ENCODE data around the gene EDNRB.
"Not testable (repeated sequence)": the region's sequence is repeated elsewhere in the genome, so short reads cannot be mapped to it uniquely, and the experiment has no call there.

The EDNRB gene

DNA sequence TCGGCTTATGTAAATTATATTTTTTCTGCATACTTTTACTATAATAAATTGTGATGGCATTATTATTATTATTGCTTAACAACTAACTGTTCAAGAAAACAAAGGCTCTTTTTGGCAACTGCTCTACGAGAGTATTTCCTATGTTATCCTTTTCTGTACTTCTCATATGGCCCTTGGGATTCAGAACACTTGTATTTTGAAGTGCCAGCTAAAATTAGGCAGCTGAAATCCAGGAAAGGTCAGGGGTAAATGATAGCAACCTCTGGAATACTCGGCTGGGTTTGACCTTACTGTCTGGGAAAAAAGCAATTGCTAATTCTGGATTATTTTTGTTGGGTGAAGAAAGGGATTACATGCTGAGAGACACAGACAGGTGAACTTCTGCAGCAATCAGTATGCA, 23.9 kb downstream of the EDNRB start:
- DNase-seq, result no peak

DNA sequence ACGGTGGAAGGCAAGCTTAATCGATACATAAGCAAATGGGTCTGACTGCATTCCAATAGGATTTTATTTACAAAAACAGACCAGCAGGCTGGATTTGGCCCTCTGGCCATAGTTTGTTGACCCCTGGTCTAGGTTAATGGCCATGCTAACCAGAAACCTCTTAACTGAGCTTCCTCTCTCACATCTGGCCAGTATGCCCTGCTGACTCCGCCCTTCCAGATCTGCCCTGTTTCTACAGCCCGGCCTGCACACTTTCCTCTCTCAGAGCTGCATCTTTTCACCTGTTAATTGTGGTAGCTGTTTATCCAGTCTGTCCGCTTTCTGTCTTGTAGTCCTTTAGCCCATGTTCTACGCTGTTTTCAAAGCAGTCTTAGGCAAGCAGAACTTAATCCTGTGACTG, 25.6 kb downstream of the EDNRB start:
- no peak for DNase-seq

DNA sequence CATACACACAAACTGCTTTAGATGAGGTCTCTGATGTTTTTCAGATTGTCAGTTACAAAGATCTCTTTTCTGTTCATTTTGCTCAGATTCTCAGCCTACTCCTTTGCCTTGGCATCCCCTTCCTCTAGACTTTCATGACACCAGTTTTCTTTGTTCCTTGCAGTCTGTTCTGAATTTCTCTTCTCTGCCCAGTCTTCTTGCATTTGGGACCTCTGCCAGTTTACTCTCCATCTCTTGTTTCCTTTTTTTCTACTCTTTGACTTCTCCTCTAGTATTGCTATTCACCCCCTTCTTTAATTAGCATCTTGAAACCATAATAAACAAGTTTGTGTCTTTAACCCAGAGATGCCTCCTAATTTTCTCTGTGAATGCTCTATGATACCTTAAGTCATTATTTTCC, 26.1 kb downstream of the EDNRB start:
- no peak for DNase-seq

DNA sequence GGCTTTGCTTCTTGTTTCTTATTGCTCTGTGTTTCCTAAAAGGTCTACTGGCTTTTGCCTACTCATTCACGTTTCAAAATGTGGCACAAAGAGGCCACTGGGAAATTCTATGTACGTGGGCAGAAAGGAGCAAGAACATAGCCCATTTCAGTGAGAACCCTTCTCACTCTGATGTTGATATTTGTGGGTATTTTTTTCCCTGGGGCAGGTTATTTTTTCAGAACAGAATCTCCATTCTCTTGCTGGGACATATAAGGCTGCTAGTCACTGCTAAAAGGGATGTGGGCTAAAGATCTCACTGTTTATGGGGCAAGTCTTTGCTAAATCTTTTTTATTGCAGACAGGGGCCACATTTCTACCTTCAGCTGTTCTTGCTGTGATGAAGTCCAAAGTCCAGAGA, 27.1 kb downstream of the EDNRB start:
- no peak for DNase-seq

DNA sequence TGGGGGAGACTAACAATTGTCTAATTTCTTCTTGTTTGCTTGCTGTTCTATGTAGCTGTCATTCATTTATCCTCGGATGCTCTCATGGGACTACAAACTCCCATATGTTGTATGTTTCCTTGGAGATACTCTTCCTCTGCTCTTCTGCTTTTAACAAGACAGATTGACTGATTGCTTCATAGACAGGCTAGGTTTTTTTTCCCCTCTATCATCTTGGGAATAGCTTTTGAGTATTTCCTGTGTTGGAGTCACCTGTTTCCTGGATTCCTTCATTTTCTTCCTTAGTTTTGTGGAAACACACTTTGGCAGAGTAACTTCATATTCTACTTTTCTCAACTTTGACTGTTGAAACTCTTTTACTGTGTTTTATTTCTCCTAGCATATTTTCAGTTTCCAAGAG, 27.6 kb downstream of the EDNRB start:
- no peak for DNase-seq

DNA sequence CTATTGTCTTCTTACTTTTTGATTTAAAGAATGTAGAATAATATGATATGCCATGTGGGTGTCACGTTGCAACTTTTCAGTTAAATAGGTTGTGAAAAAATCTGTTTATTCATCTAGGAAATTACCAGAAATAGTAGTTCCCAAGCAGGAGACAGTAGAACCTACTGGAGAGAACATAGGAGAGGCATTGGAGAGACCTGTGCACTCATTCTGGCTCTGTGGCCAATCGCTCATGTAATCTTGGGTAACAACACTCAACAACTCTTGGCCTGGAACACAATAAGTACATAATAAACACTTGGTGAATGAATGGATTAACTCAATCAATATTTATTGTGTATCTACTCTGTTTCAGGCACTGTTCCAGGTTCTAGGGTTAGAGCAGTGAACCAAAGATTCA, 35.3 kb downstream of the EDNRB start:
- DNase-seq, result no peak

DNA sequence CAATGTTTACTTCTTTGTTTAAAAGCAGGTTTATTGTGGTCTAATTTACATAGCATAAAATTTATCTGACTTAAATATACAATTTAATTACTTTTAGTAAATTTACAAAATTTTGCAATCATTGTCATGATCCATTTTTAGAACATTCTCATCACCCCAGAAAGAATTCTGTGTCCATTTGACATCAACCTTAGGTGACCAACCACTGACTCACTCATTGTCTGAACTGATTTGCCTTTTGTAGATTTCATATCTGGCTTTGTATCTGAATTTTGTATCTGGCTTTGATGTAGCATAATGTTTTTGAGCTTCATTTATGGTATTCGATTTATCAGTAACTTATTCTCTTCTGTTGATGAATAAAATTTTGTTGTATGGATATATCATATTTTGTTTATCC, 40.4 kb downstream of the EDNRB start:
- DNase-seq, result no peak

DNA sequence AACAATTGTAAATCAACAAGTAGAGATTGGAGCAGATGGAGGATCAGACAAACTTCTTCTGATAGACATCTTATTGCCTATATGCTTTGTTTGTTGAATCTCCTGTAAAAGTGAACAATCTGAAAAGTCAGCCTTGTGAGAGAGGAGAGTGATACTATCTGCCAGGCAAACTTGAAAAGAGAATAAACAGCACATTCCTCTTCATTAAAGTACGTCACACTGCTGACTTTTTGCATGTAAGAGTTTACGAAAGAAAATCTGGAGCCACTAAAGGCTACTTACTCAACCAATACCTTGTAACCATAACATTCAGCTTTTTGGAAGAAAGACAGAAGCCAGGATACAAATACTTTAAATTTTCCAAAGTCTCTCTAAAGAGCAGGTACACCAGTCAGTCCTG, 42.5 kb downstream of the EDNRB start:
- no peak for DNase-seq

DNA sequence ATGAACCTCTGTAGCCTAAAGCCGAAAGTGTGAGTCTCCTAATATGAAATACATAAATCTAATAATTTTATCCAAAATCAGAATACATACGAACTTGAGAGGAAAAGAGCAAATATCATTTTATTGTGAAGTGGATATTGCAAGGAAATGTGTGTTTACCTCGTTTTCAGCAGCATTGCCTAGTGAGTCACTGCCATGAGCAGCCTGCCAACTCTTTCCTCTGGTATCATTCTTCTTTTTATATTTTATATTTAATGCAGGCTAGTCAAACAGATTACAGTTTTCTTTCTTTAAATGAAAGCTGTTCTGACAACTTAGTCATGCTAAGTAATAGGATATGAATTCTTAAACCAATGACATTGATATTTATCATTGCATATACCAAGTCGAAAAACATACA, 44.2 kb downstream of the EDNRB start:
- DNase-seq, result no peak

DNA sequence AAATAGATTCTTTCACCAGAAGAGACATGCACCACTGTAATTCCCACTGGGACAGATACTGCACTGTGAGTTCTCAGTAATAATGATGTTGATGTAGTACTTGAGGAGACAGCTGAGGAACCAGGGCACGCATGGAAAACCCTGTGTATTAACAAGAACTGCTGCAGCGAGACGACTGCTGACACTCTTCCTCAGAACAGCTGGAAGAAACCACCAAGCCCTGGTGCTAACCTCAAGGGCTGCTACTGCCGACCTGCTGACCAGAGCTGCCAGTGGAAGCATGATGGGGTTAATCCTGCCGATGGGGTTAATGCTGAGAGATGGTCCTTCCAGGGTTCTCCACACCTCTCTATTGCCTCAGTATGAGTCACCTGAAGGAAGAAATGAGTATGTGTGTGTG, 45.6 kb downstream of the EDNRB start:
- no peak for DNase-seq

DNA sequence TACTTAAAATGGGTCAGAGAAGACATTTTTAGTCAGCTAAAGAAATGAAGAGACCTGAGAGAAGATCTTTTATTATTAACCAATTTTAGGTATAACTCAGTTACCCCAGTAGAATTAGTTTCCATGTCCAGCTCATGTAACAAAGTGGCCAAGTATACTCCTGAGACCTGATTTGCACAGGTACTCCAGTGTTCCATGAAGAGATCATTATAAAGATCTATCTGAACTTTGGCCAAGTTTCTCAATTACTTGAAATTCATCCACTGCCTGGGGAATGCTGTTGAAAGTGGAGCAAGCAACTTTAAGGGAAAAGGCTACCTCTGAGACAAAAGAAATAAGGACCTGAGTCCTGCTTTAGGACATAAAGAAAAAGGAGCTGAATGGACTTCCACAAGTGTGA, 47.0 kb downstream of the EDNRB start:
- no peak for DNase-seq

DNA sequence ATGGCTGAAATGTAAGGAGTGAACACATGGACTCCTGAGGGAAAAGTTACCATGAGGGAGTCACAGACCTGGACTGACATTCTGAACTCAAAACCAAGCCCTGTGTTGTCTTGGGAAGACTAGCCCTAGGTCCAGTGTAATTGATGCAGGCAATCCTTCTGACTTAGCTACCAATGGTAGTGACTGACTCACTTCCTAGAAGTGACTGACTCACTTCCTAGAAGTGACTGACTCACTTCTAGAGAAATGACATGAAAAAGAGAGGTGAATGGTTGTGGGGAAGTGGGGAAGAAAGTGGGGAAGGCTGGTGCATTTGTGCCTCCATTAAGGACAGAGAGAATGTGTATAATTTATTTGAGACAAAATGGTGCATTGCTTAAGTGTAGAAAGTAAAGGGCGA, 49.9 kb downstream of the EDNRB start:
- DNase-seq, result peak; percentile 1

DNA sequence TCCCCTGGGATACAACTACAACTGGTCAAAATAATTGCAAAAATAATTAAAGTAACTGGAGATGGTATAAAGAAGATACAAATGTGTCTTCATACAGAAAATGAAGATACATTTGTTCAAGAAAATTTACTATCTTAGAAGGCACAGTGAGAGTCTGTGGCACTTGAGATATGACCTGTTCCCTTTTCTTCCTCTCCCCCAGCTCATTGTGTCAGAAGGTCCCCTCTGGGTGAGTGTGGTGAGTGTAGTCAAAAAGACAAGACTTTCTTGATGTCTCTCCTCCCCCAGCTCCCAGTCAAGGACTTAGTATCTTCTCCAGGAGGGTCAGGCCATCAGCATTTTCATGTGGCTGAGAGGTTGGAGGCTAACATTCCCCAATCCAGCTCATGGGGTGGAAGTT, 51.7 kb downstream of the EDNRB start:
- DNase-seq, result no peak

DNA sequence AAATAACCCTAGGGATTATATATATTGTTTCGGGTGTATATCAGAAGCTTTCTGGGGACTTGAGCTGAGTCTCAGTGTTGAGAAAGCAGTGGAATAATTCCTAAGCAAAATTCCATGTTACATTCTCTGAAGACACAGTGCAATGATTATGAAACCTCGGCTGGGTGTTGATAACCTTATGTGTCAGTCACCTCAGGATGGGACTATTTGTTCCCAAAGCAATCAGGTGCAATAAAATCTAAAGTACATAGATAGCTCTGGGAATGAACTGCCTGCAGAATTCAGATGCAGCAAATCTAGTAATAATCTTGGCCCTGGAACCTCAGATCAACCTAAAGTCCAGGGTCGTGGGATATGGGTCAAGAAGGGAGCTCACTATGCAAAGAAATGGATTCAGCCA, 53.0 kb downstream of the EDNRB start:
- DNase-seq, result no peak

DNA sequence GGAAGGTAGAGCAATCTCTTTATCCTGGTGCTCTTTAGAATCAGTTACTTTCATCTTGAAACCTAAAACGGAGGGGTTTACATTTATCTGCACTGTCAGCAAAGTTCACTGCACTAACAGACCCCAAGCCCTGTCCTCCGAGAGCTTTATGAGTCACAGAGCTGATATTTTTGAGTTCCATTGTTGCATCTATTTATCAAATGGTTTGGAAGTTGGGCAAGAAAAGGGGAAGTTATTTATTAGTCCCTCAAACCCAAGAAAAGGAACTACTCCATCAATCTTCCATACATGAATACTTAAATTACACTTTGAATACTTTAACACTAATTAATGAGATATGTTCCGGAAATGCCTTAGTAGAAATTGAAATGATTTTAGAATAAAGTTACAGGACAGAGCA, 55.5 kb downstream of the EDNRB start:
- no peak for DNase-seq

DNA sequence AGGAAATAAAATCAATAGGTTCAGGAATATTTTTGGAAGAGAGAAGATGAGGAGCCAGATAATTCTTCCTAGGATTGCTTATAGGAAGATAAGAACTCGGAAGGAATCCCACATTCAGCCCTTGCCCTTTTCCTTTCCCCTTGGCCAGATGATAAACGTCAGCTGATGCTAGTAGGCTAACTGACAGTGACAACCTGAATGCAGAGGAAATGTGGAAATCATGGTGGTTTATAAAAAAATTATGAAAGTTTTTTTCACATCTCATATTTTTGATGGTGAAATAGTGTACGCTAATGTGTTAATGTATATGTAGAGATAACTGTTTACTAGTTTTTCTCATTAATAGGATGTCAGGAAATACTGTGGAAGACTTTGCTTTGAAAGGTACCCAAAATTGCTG, 56.9 kb downstream of the EDNRB start:
- DNase-seq, result no peak

DNA sequence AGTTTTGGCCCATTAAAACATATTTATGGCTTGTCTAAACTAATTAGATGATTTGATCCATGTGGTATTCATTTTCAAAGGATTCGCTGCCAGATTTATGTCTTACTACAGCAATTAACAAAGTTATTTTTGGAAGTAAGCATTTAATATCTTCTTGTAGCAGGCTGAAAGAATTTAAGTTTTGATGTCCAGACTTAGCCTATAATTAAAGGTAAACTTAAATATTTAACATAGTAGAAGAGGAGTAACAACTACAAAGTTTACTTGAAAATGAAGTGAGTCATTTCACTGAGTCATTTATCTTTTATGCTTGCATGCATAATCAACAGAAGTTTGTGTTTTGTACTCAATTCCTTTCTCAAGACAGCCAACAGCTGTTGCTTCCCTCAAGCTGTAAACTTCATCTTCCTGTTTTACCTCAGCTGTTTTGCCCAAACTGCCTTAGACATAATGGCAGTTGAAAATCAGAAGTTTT, 58.1 kb downstream of the EDNRB start:
- no peak for DNase-seq

DNA sequence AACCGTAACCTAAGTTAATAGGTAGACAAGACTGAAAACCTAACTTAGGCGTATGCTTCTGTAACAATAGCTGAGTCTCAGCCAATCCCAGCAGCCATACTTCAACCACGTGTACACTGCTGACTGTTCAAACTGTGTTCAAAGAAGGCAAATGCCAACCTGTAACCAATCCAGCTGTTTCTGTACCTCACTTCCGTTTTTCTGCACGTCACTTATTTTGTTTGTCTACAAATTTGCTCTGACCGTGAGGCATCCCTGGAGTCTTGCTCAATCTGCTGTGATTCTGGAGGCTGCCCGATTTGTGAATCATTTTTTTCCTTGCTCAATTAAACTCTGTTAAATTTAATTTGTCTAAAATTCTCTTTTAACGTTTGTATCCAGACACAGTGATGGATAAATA, 59.2 kb downstream of the EDNRB start:
- no peak for DNase-seq

DNA sequence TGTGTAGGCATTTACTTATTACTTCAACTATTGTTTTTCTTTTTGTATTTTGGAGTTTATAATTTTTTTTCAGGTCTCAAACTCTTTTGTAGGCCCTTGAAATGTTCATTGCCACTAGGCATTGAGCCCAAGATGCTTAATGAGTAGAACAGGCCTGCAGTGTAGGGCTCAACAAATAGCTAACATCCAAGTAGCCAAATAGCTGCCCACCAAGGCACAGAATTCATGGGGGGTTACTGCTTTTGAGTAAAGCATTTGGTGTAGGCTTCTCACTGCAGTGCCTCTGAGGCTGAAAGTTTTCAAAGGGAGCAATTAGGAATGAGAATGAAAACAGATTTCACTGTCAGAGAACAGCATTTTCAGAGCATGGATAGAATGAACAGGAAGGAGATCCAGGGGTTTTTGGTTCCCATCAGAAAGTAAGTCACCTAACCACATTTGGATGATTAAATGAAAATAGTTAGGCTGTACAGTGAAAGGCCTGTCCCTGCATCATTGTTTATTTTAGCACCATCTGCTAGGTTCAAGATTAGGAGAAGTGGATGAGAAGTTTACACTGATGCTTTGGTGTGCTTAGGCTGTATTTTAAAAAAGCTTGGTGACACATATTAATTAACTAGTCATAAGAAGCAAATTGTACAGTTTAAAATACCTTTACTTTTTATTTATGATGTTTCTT, 61.0 kb downstream of the EDNRB start:
- DNase-seq, result no peak

DNA sequence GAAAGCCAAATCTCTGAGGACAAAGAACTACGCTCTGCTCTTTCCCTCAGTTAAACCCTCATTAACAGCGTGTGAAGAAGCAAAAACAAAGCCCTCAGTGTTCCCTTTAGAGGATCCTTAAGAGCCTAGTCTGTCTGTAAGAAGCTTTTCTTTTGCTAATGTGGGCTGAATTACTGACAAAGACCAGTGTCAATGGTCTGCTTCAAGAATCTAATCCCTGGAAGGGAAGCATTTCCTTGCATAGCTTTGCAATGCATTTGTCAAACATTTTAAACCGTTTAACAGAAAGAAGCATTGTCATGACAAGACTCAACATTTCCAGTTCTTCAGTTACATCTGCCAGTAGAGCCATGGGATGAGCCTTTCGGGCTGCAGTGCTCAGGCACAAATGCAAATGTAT, 64.9 kb downstream of the EDNRB start:
- DNase-seq, result no peak

DNA sequence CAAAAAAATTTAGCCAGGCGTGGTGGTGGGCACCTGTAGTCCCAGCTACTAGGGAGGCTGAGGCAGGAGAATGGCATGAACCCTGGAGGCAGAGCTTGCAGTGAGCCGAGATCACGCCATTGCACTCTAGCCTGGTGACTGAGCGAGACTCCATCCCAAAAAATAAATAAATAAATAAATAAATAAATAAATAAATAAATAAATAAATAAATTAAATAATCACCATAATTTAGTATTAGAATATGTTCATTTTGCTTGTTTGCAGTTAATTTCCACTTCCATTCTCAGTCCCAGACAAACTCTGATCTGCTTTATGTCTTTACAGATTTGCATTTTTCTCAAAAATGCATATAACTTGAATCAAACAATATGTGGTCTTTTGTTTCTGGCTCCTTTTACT, 70.6 kb downstream of the EDNRB start:
- DNase-seq, result not testable (repeated sequence)

DNA sequence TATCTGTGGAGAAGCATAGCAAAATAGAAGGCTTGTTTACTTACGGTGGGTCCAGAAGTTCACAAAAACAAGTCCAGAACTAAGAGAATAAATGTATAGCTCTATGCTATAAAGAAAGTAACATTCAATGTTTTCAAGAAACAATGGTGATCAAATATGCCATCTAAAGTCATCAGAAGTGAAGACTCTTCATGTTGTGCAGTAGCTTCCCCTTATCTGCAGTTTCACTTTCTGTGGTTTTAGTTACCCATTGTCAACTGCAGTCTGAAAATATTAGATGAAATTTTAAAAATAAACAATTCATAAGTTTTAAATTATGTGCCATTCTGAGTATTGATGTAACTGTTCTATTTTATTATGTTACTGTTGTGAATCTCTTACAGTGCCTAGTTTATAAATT, 72.5 kb downstream of the EDNRB start:
- no peak for DNase-seq

Measured in activated CD4-positive, alpha-beta T cell treated with anti-CD3 and anti-CD28 coated beads, Interleukin-2, amount 50 U/mL, for 16 hours (primary cell).